ENCODE measurements around the gene UBE2R2.

DNA sequence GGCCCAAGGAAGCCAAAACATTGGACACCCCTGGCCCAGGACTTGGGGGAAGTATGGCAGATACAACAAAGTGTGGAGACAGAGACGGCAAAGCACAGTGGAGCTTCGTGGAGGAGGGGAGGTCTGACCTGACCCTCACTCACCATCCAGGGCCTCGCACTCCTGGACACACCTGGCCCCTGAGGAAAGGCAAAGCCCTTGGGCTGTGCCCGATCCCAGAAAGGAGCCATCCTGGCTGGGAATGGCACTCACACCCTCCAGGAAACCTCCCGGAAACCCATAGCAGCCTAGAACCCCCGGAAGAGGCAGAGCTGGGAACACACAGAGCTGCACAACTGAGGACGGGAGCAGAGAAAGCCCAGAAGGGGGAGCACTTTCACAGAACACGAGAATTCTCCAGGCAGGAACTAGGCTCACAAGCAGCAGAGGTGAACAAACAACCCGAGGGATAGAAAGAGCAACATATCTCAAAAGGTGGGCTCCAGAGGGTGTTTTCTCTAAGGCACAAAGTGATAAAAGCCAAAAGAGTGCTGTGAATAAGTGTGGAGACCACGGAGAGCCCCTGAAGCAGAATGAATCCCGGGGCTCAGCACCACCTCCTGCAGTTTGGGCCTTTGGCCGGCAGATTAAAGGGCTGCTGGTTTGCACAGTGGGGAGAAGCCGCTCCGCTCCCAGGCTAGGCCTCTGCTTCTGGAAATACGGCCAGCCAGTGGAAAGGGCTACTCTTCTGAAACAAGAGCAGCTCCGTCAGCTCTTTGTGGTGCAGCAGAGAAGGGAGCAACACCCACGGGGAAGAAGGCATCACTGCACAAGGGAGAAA lies 108.2 kb downstream of the UBE2R2 start:
- TF ChIP-seq POLR2A (IDR thresholded peaks at IDR 0.05; ENCODE audit: low read length): no peak
- TF ChIP-seq GATA1 (IDR thresholded peaks at IDR 0.05; ENCODE audit: low read depth, low read length): no peak

All from erythroblast (primary cell).